ENCODE measurements around the gene CCDC63. TPM values are rescaled to one million over a fixed set of nuclear protein-coding genes. Genes with fewer than 3 reads are reported as not detected.

The CCDC63 gene
- total and polyA plus RNA-seq, 9 of the 15 experiments (the other 6 are each of a cell fraction or from before 2014, with no cell fraction given) = not detected

DNA sequence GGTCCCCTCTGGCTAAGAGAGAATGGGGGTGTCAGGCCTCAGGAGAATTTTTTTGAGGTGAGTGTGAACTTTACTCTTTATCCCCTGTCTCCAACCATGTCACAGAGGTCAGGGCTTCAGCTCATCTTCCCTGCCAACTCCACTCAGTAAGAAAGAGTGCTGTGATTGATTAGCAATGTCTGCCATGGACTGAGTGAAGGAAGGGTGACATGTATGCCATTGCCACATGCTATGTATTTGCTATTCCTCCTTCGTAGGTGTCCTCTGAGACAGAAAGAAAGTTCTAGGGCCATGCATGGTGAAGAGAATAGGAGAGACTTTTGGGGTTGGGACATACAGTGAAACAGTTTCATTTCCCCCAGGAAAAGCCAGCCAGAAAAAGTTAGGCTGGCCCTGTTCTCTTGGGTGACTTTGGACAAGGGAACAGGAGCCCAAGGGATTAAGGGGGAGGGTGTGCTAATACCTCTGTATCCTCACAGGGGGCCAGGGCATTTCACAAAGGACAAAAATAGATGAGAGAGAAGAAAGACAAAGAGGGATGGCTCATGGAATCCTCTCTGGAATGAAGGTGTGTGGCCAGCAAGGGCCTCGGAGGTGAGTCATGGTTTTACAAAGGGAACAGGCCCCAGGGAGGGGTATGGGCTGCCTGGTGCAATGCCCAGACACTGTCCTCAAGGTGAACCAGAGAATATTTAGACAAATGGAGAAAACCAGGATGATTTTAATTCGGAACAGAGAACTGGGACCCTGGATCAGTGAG, 87.5 kb downstream of the CCDC63 start:
- no peaks in the 10 kb centered on the region for H3K79me2 ChIP-seq (ENCODE audit: control insufficient read depth, insufficient read depth, low read length)
- no peaks in the 10 kb centered on the region for H3K9me3 ChIP-seq (replicated peaks; ENCODE audit: control insufficient read depth, insufficient read depth, low read depth, low read length)
- H2AFZ ChIP-seq (ENCODE audit: low read depth, low read length) = no peak overlapping the region
- H3K27ac ChIP-seq (ENCODE audit: extremely low read depth, low read depth, low read length) = no peak overlapping the region
- BruUV-seq (replicated peaks) = no TSS peak
- ATAC-seq = no peak
- no peak overlapping the region for H3K9ac ChIP-seq (ENCODE audit: insufficient read depth in 1 of 2, low read depth in 2 of 2, low read length in 2 of 2)
- peaks cover 0 to 9% of the 10 kb centered on the region in 2 experiments; a peak in 2 of 5 replicates for H3K4me1 ChIP-seq (replicated peaks in 1 of 2; ENCODE audit: control insufficient read depth in 2 of 2, insufficient read depth in 2 of 2, low read length in 2 of 2)
- H3K27me3 ChIP-seq (ENCODE audit: control insufficient read depth in 2 of 2, insufficient read depth in 2 of 2, low read length in 2 of 2) = peaks cover 4 to 21% of the 10 kb centered on the region in 2 experiments; a peak in 3 of 5 replicates
- 0% methylated on average over 3 of the region's 3 CpGs for WGBS (ENCODE audit: insufficient coverage, low coverage, missing lambda C conversion rate)
- no peak for DNase-seq (ENCODE audit: extremely low read depth in 1 of 4, low spot score in 3 of 4)
- in situ Hi-C loops (cut with MboI) (loop anchor here (10.0 kb wide), 1 partner anchor 381 kb away; no protein-coding TSS in a partner anchor), intact Hi-C loops (cut with micrococcal nuclease) (no loop called here)
- no peak for FAIRE-seq
- no peak overlapping the region for H3K4me2 ChIP-seq (ENCODE audit: insufficient read depth, low read length)
- H3K9me1 ChIP-seq (ENCODE audit: control insufficient read depth, insufficient read depth, low read length) = no peaks in the 10 kb centered on the region
- ChIA-PET POLR2A (interaction anchor here (0.6 kb wide), 1 partner anchor 363 kb away, joined by 3 read pairs; no protein-coding TSS in a partner anchor), CTCF (ENCODE audit: low intra/inter-chr PET ratio) (no interaction called here)
- no peaks in the 10 kb centered on the region for H3K36me3 ChIP-seq (ENCODE audit: control insufficient read depth, insufficient read depth, low read length)
- no peak overlapping the region for H3K4me3 ChIP-seq
- H4K20me1 ChIP-seq (replicated peaks; ENCODE audit: control insufficient read depth, insufficient read depth, low read length) = no peaks in the 10 kb centered on the region
- no peak for TF ChIP-seq LEF1 (IDR thresholded peaks at IDR 0.05)
- TF ChIP-seq, protein P1, sequence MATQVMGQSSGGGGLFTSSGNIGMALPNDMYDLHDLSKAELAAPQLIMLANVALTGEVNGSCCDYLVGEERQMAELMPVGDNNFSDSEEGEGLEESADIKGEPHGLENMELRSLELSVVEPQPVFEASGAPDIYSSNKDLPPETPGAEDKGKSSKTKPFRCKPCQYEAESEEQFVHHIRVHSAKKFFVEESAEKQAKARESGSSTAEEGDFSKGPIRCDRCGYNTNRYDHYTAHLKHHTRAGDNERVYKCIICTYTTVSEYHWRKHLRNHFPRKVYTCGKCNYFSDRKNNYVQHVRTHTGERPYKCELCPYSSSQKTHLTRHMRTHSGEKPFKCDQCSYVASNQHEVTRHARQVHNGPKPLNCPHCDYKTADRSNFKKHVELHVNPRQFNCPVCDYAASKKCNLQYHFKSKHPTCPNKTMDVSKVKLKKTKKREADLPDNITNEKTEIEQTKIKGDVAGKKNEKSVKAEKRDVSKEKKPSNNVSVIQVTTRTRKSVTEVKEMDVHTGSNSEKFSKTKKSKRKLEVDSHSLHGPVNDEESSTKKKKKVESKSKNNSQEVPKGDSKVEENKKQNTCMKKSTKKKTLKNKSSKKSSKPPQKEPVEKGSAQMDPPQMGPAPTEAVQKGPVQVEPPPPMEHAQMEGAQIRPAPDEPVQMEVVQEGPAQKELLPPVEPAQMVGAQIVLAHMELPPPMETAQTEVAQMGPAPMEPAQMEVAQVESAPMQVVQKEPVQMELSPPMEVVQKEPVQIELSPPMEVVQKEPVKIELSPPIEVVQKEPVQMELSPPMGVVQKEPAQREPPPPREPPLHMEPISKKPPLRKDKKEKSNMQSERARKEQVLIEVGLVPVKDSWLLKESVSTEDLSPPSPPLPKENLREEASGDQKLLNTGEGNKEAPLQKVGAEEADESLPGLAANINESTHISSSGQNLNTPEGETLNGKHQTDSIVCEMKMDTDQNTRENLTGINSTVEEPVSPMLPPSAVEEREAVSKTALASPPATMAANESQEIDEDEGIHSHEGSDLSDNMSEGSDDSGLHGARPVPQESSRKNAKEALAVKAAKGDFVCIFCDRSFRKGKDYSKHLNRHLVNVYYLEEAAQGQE (IDR thresholded peaks at IDR 0.05; ENCODE audit: borderline replicate concordance) = 0 out of 2 replicates have a peak, but pooled peaks have one; percentile 3
- TF ChIP-seq, protein P1 (CRISPR knock-in tag; IDR thresholded peaks at IDR 0.05; ENCODE audit: low read depth) = no peak
- TF ChIP-seq, protein P2, sequence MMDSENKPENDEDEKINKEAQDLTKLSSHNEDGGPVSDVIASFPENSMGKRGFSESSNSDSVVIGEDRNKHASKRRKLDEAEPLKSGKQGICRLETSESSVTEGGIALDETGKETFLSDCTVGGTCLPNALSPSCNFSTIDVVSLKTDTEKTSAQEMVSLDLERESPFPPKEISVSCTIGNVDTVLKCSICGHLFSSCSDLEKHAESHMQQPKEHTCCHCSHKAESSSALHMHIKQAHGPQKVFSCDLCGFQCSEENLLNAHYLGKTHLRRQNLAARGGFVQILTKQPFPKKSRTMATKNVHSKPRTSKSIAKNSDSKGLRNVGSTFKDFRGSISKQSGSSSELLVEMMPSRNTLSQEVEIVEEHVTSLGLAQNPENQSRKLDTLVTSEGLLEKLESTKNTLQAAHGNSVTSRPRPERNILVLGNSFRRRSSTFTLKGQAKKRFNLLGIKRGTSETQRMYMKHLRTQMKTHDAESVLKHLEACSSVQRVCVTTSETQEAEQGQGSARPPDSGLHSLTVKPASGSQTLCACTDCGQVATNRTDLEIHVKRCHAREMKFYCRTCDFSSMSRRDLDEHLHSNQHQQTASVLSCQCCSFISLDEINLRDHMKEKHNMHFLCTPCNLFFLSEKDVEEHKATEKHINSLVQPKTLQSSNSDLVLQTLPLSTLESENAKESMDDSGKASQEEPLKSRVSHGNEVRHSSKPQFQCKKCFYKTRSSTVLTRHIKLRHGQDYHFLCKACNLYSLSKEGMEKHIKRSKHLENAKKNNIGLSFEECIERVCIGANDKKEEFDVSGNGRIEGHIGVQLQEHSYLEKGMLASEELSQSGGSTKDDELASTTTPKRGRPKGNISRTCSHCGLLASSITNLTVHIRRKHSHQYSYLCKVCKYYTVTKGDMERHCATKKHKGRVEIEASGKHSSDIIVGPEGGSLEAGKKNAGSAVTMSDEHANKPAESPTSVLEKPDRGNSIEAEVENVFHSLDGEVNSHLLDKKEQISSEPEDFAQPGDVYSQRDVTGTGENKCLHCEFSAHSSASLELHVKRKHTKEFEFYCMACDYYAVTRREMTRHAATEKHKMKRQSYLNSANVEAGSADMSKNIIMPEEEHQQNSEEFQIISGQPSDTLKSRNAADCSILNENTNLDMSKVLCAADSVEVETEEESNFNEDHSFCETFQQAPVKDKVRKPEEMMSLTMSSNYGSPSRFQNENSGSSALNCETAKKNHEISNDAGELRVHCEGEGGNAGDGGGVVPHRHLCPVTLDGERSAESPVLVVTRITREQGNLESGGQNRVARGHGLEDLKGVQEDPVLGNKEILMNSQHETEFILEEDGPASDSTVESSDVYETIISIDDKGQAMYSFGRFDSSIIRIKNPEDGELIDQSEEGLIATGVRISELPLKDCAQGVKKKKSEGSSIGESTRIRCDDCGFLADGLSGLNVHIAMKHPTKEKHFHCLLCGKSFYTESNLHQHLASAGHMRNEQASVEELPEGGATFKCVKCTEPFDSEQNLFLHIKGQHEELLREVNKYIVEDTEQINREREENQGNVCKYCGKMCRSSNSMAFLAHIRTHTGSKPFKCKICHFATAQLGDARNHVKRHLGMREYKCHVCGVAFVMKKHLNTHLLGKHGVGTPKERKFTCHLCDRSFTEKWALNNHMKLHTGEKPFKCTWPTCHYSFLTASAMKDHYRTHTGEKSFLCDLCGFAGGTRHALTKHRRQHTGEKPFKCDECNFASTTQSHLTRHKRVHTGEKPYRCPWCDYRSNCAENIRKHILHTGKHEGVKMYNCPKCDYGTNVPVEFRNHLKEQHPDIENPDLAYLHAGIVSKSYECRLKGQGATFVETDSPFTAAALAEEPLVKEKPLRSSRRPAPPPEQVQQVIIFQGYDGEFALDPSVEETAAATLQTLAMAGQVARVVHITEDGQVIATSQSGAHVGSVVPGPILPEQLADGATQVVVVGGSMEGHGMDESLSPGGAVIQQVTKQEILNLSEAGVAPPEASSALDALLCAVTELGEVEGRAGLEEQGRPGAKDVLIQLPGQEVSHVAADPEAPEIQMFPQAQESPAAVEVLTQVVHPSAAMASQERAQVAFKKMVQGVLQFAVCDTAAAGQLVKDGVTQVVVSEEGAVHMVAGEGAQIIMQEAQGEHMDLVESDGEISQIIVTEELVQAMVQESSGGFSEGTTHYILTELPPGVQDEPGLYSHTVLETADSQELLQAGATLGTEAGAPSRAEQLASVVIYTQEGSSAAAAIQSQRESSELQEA (IDR thresholded peaks at IDR 0.05; ENCODE audit: low read depth) = no peak

All from K562 (cell line).